AG09309 (cell line): ENCODE measurements around the gene ITIH3.

ENCODE experiments used
- DNase-seq: peaks from one replicate; pipeline ENCODE4 v3.0.0-alpha.2; 2010; ENCODE audit warnings: low read depth
- H3K4me3 ChIP-seq: 2 replicates; pipeline ENCODE4 v1.5.1; 2011; ENCODE audit warnings: mild to moderate bottlenecking, low read depth, low read length, moderate library complexity; ENCODE audit not compliant: control insufficient read depth
- TF ChIP-seq, protein P1 (sequence below): IDR thresholded peaks from 2 replicates; pipeline ENCODE4 v1.5.1; 2011; ENCODE audit warnings: mild to moderate bottlenecking, low read depth, low read length, inconsistent platforms; ENCODE audit not compliant: insufficient read depth, control insufficient read depth; ENCODE audit errors: missing control alignments

Gene ITIH3

GRCh38 chr3:52786330-52787215 is 8.0 kb upstream of the ITIH3 start:
- no peak for DNase-seq
- TF ChIP-seq, protein P1, sequence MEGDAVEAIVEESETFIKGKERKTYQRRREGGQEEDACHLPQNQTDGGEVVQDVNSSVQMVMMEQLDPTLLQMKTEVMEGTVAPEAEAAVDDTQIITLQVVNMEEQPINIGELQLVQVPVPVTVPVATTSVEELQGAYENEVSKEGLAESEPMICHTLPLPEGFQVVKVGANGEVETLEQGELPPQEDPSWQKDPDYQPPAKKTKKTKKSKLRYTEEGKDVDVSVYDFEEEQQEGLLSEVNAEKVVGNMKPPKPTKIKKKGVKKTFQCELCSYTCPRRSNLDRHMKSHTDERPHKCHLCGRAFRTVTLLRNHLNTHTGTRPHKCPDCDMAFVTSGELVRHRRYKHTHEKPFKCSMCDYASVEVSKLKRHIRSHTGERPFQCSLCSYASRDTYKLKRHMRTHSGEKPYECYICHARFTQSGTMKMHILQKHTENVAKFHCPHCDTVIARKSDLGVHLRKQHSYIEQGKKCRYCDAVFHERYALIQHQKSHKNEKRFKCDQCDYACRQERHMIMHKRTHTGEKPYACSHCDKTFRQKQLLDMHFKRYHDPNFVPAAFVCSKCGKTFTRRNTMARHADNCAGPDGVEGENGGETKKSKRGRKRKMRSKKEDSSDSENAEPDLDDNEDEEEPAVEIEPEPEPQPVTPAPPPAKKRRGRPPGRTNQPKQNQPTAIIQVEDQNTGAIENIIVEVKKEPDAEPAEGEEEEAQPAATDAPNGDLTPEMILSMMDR = no peak
- H3K4me3 ChIP-seq = no peak overlapping the region

DNA sequence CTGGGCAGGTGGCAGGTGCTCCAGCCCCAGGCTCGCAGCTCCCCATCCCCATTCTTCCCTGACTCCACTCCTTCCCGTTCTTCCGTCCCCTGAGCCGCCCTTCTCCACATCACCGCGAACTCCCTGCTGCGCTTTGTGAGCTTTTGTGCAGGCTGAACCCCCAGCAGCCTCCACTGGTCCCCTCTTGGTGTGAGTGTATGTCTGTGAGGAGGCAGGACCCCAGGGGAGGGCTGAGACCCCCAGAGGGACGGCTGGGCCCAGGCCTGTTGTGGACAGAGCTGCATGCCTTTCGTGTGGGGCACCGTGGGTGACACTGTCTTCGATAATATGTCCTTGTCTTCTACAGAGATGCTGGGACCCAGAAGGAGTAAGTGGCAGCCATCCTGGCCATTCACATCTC is 7.3 kb upstream of the ITIH3 start:
- DNase-seq = no peak
- H3K4me3 ChIP-seq = no peak overlapping the region
- TF ChIP-seq, protein P1 = no peak

DNA sequence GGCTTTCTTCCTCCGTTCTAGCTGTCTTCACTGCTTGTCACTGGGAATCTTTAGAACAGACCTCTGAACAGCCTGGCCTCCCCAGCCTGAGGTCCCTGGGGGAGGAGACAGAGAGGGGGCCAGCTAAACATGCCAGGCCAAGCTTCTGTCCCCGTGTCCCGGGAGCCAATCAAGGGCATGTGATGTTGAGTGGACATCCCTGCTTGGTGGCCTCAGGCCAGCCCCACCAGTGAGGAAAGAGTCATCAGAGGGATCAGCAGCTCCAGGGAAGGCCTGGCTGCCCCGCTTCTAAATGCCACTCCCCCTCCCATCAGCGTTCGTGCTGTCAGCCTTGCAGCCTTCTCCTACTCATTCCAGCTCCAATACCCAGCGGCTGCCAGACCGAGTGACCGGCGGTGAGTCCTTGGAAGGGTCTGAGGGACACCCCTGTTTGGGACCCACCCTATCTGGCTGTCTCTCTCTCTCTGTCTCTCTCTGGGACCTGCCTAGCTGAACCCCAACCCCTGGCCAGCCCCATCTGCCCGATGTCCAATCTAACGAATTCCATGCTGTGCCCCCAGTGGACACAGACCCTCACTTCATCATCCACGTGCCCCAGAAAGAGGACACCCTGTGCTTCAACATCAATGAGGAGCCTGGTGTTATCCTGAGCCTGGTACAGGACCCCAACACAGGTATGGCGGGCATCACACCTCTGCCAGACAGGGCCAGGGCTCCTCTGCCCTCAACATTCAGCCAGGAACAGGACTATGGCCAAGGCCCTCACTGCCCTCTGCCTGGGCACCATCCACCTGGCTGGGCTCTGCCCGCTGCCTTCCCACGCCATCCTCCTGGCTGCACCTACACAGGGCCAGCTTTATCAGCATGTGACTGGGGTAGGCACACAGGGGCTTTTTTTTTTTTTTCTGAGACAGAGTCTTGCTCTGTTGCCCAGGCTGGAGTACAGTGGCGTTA is 6.6 kb upstream of the ITIH3 start:
- TF ChIP-seq, protein P1 = no peak
- no peak for DNase-seq

GRCh38 chr3:52788890-52789745 is 5.5 kb upstream of the ITIH3 start:
- no peak for DNase-seq
- H3K4me3 ChIP-seq = no peak overlapping the region
- TF ChIP-seq, protein P1 = no peak

More for the DNA sequence above, 6.6 kb upstream of the ITIH3 start:
- no peak overlapping the region for H3K4me3 ChIP-seq

DNA sequence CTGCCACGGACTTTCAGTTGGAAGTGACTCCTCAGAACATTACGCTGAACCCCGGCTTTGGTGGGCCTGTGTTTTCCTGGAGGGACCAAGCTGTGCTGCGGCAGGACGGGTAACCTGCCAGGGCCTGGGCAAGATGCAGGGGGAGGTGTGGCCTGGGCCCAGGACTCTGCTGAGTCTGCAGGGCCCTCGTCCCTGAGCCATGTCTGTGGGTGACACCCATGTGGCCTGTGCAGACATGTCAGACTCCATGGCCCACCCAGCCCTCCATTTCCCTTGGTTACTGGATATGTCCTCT is 4.9 kb upstream of the ITIH3 start:
- DNase-seq = no peak
- no peak overlapping the region for H3K4me3 ChIP-seq
- TF ChIP-seq, protein P1 = no peak

DNA sequence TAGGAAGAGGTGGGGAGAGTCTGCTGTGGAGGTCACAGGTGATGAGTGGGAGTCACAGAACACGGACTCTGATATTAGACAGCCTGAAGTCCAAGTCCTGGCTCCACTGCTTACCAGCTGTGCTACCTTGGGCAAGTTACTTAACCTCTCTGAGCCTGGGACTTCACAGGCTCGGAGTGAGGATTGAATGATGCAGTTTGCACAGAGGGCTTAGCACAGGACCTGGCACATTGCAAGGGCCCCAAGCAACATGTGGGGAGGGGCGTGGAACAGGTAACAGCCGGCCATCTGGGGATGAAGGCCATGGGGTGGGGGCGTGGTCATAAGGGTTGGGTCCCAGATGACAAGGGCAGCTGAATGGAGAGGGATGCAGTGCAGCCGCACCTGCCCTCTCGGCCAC is 4.3 kb upstream of the ITIH3 start:
- DNase-seq = no peak
- H3K4me3 ChIP-seq = no peak overlapping the region
- TF ChIP-seq, protein P1 = no peak
